Transverse colon (tissue), 4 donors: ENCODE results near the gene DDT. TPM values are rescaled to one million over a fixed set of nuclear protein-coding genes. Genes with fewer than 3 reads are reported as not detected.
"Not testable (repeated sequence)": the region's sequence is repeated elsewhere in the genome, so short reads cannot be mapped to it uniquely, and the experiment has no call there.

Experiments
- DNase-seq: peaks from one replicate; pipeline ENCODE4 v3.0.0-alpha.2; 2019
- H3K27ac ChIP-seq, 4 donors: fragments of 200-600 bp; sonication (generic); 2 replicates each; pipeline ENCODE4 v1.5.1; 2016 to 2018; ENCODE audit warnings: inconsistent platforms in 4 of 4
- H3K27me3 ChIP-seq: fragments of 200-600 bp; sonication (generic); 2 replicates; pipeline ENCODE4 v1.5.1; 2017; ENCODE audit warnings: inconsistent platforms
- H3K36me3 ChIP-seq, 4 donors: fragments of 200-600 bp; sonication (generic); 2 replicates each; pipeline ENCODE4 v1.5.1; 2017 to 2019; ENCODE audit warnings: inconsistent platforms in 4 of 4
- H3K4me1 ChIP-seq, 4 donors: fragments of 200-600 bp; sonication (generic); 2 replicates each; pipeline ENCODE4 v1.5.1; 2017 to 2020; ENCODE audit warnings: inconsistent platforms in 4 of 4
- H3K4me3 ChIP-seq, 4 donors: fragments of 200-600 bp; sonication (generic); 1 replicate in 1 of 4; 2 replicates in 3 of 4; pipeline versions ENCODE4 v1.5.1 to v1.6.1; 2017 to 2019; ENCODE audit warnings: inconsistent platforms in 4 of 4
- H3K9me3 ChIP-seq, 2 donors: fragments of 200-600 bp; sonication (generic); 2 replicates each; pipeline ENCODE4 v1.5.1; 2017 to 2019; ENCODE audit warnings: inconsistent platforms in 2 of 2
- EP300 ChIP-seq: sonication (generic); formaldehyde crosslinking; IDR thresholded peaks from one replicate; pipeline ENCODE4 v1.6.1; 2017; ENCODE audit warnings: antibody characterized with exemption, low read depth
- POLR2A ChIP-seq: fragments of 450-650 bp; IDR thresholded peaks from one replicate; pipeline ENCODE4 v1.6.1; 2016; ENCODE audit warnings: antibody characterized with exemption, mild to moderate bottlenecking, moderate library complexity
- POLR2AphosphoS5 ChIP-seq, 3 donors: sonication (generic); formaldehyde crosslinking; IDR thresholded peaks; one replicate each; pipeline ENCODE4 v1.6.1; 2016; ENCODE audit warnings: antibody characterized with exemption in 3 of 3
- WGBS, 2 donors: methylation state at CpG; one replicate each; pipeline ENCODE4 v1.1.5; 2018; ENCODE audit warnings: low coverage in 1 of 2; 5-methylcytosine and 5-hydroxymethylcytosine counted together
- in situ Hi-C, 4 donors: fragments of 200-750 bp; cut with MboI; loops; one replicate each; pipeline versions ENCODE4 v1.15.0 to v1.15.1; 2017; ENCODE audit warnings: low sequenced_read_pairs in 3 of 4, low pct_ligation_motif_present in 1 of 4, low pct_unique_long_range_greater_than_20kb in 1 of 4
- intact Hi-C: fragments of 100-400 bp; cut with DNase I; formaldehyde crosslinking; loops from one replicate; pipeline ENCODE4 v1.15.1; 2023; ENCODE audit warnings: low total_unique reads
- total RNA-seq, 4 donors: library from RNA; depleted of rRNA; stranded (reverse); fragments of >200 nt; gene quantifications; one replicate each; pipeline ENCODE4 v1.1.0, GENCODE V29; 2016
- TF ChIP-seq, protein P1 (sequence below), 5 experiments: fragments of 200-600 bp in 3 of 5; fragments of 450-650 bp in 2 of 5; sonication (generic) in 3 of 5; IDR thresholded peaks; 1 replicate in 2 of 5; 2 replicates in 3 of 5; pipeline ENCODE4 v1.5.1; 2016 to 2017; ENCODE audit warnings: antibody characterized with exemption in 5 of 5, inconsistent platforms in 3 of 5, mild to moderate bottlenecking in 2 of 5, moderate library complexity in 1 of 5

DDT gene
- total RNA-seq, 4 donors from 2014 or later, result 157 to 267 (median 197) TPM

DNA sequence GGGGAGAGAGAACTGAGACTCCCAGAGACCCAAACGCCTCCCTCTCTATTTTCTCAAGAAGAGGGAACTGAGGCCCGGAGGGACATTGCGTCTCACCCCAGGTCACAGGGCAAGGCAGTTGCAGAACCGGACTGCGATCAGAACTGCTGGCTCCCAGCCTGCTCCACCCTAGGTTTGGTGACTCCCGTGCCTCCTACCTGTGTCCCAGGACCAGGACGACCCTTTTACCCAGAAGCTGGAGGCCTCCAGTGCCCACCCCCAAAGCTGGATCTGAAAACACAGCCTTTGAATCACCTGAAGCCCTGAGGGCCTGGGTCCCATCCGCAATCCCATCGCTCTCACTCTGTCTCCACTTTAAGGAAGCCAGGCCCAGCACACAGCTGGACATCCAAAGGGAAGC, 29.6 kb upstream of the DDT start:
- Histone ChIP-seq H3K4me3 (no peak overlapping the region), H3K27me3 (no peaks in the 10 kb centered on the region), H3K4me1 (no peaks in the 10 kb centered on the region), H3K27ac (no peak overlapping the region), H3K9me3 (no peaks in the 10 kb centered on the region), H3K36me3 (no peaks in the 10 kb centered on the region)
- intact Hi-C loops, result no loop called here
- in situ Hi-C loops, result no loop called here
- DNase-seq, result no peak
- TF ChIP-seq POLR2AphosphoS5 (IDR thresholded peaks at IDR 0.05) (no peak), EP300 (no peak), POLR2A (no peak)
- TF ChIP-seq, protein P1, sequence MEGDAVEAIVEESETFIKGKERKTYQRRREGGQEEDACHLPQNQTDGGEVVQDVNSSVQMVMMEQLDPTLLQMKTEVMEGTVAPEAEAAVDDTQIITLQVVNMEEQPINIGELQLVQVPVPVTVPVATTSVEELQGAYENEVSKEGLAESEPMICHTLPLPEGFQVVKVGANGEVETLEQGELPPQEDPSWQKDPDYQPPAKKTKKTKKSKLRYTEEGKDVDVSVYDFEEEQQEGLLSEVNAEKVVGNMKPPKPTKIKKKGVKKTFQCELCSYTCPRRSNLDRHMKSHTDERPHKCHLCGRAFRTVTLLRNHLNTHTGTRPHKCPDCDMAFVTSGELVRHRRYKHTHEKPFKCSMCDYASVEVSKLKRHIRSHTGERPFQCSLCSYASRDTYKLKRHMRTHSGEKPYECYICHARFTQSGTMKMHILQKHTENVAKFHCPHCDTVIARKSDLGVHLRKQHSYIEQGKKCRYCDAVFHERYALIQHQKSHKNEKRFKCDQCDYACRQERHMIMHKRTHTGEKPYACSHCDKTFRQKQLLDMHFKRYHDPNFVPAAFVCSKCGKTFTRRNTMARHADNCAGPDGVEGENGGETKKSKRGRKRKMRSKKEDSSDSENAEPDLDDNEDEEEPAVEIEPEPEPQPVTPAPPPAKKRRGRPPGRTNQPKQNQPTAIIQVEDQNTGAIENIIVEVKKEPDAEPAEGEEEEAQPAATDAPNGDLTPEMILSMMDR (IDR thresholded peaks at IDR 0.05), result no peak
- WGBS, 2 donors, result 73 to 78% methylated on average over 5 to 9 of the region's 9 CpGs

DNA sequence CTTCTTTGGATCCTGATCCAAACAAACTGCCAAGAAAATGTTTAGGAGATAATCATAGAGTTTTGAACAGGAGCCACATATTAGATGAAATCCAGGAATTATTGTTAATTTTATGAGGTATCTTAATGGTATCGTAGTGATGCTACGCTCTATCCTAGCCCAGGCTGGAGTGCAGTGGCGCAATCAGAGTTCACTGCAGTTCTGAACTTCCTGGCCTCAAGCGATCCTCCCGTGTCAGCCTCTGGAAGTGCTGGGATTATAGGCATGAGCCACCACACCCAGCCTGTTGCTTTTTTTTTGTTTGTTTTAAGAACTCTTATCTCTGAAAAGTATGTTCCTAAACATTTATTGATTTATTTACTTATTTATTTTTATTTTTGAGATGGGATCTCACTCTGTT, 28.6 kb upstream of the DDT start:
- Histone ChIP-seq H3K4me1 (no peaks in the 10 kb centered on the region), H3K9me3 (no peaks in the 10 kb centered on the region), H3K27me3 (no peaks in the 10 kb centered on the region), H3K4me3 (no peak overlapping the region), H3K36me3 (no peaks in the 10 kb centered on the region), H3K27ac (no peak overlapping the region)
- in situ Hi-C loops (no loop called here), intact Hi-C loops (no loop called here)
- no peak for DNase-seq
- 57 to 58% methylated on average over 2 to 5 of the region's 5 CpGs for WGBS, 2 donors
- TF ChIP-seq POLR2AphosphoS5 (IDR thresholded peaks at IDR 0.05), result no peak
- TF ChIP-seq EP300, result no peak
- TF ChIP-seq POLR2A, result no peak
- TF ChIP-seq, protein P1 (IDR thresholded peaks at IDR 0.05), result no peak

DNA sequence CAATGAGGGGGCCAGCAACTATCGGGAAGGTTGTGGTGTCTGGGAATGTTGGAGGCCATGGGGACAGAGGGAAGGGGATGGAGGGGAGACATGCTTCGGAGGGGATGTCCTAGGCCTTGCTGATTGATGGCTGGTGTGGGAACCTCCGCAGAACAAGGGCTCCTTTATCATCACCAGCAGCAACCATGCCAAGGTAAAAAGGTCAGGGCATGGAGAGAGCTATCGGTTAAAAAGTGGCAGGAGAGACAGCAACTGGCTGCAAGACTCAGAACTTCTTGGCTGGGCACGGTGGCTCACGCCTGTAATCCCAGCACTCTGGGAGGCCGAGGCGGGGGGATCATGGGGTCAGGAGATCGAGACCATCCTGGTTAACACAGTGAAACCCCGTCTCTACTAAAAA, 28.0 kb upstream of the DDT start:
- H3K27me3 ChIP-seq, result no peaks in the 10 kb centered on the region
- TF ChIP-seq POLR2AphosphoS5 (IDR thresholded peaks at IDR 0.05) (no peak), POLR2A (no peak), EP300 (no peak)
- TF ChIP-seq, protein P1 (IDR thresholded peaks at IDR 0.05), result no peak
- intact Hi-C loops, result no loop called here
- DNase-seq, result no peak
- H3K9me3 ChIP-seq, result no peaks in the 10 kb centered on the region
- no peak overlapping the region for H3K27ac ChIP-seq
- in situ Hi-C loops, result no loop called here
- 86% methylated on average over 10 of the region's 10 CpGs; no CpG with 5 or more reads in 1 of the 2 donors for whole genome bisulfite sequencing, 2 donors
- no peak overlapping the region for H3K4me3 ChIP-seq
- no peaks in the 10 kb centered on the region for H3K36me3 ChIP-seq
- no peaks in the 10 kb centered on the region for H3K4me1 ChIP-seq

DNA sequence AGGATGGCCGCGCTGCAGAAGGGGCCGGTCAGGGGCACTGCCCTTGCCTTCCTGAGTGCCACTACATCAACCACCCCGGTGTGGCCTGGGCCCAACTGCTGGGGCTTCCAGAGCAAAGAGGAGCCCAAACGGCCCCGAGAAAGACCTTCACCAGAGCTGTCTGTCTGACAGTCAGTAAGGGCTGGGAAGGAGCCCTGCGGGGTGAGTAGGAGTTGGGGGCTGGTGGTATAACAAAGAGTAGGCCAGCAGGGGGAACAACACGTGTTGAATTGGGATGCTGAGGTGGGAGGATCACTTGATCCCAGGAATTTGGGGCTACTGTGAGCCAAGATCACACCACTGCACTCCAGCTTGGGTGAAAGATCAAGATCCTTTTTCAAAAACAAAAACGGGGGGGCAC, 27.1 kb upstream of the DDT start:
- 86% methylated on average over 9 of the region's 9 CpGs; no CpG with 5 or more reads in 1 of the 2 donors for WGBS, 2 donors

DNA sequence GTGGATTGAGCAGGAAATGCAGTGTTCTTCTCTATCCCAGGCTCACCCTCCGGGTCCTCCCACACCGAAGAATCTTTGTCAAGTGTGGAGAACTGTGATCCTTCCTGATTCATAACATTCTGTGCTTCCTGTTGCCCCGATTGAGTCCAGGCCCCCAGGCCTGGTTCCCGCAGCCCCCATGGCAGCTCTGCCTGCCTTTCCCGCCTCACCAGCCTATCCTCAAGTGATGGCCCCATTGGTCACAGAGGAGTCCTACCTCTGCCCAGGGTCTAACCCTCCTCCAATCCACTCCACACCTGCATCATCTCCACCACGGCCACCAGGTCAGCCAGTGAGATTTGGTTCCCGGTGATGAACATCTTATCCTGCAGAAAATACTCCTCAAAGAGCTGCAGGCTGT, 25.5 kb upstream of the DDT start:
- H3K4me1 ChIP-seq, H3K4me3 ChIP-seq, DNase-seq, H3K9me3 ChIP-seq, H3K27ac ChIP-seq, in situ Hi-C loops, H3K36me3 ChIP-seq, H3K27me3 ChIP-seq, intact Hi-C loops: not testable (repeated sequence)
- WGBS, 2 donors, result 40 to 81% methylated on average over 1 to 7 of the region's 7 CpGs

More for the DNA sequence above, 27.1 kb upstream of the DDT start:
- no peaks in the 10 kb centered on the region for H3K4me1 ChIP-seq
- no peaks in the 10 kb centered on the region for H3K36me3 ChIP-seq
- no peak overlapping the region for H3K27ac ChIP-seq
- TF ChIP-seq POLR2A (no peak), POLR2AphosphoS5 (IDR thresholded peaks at IDR 0.05) (no peak), EP300 (no peak)
- TF ChIP-seq, protein P1 (IDR thresholded peaks at IDR 0.05), result no peak
- intact Hi-C loops (no loop called here), in situ Hi-C loops (no loop called here)
- H3K27me3 ChIP-seq, result no peaks in the 10 kb centered on the region
- no peak overlapping the region for H3K4me3 ChIP-seq
- no peaks in the 10 kb centered on the region for H3K9me3 ChIP-seq
- DNase-seq, result no peak
